K562 (cell line): ENCODE measurements around the gene RTL10. TPM values are rescaled to one million over a fixed set of nuclear protein-coding genes. Genes with fewer than 3 reads are reported as not detected.
A peak's percentile ranks its signal among the peaks of the same experiment; 100 is the strongest.

Experiments used
- CBFB ChIP-seq: sonication (generic); formaldehyde crosslinking; IDR thresholded peaks from 2 replicates; pipeline ENCODE4 v1.4.0; 2020; ENCODE audit warnings: mild to moderate bottlenecking, missing genetic modification reagents
- CEBPG ChIP-seq, 3 experiments: fragments of 200-800 bp in 1 of 3; sonication (Bioruptor generic) in 1 of 3; sonication (generic) in 1 of 3; formaldehyde crosslinking in 1 of 3; IDR thresholded peaks in 2 of 3; conservative IDR thresholded peaks in 1 of 3; 2 replicates each; pipeline versions ENCODE4 v1.6.1 to v1.8.0; 2016 to 2022; ENCODE audit warnings: missing compliant biosample characterization in 2 of 3, missing genetic modification characterization in 2 of 3, mild to moderate bottlenecking in 1 of 3, missing genetic modification reagents in 1 of 3
- HINFP ChIP-seq: fragments of 450-650 bp; conservative IDR thresholded peaks from 2 replicates; pipeline ENCODE4 v1.6.1; 2016; ENCODE audit warnings: missing genetic modification characterization, low read depth, mild to moderate bottlenecking, control low read depth, missing compliant biosample characterization
- HMGN3 ChIP-seq: IDR thresholded peaks from 2 replicates; pipeline ENCODE4 v1.6.1; 2011; ENCODE audit warnings: borderline replicate concordance, low read depth, mild to moderate bottlenecking, mixed read lengths, low read length; ENCODE audit not compliant: insufficient read length; ENCODE audit errors: extremely low read depth
- IFI16 ChIP-seq: fragments of 250-450 bp; sonication (Bioruptor Pico); IDR thresholded peaks from 2 replicates; pipeline ENCODE4 v2.1.2; 2022; ENCODE audit warnings: mild to moderate bottlenecking, inconsistent platforms
- NCOA1 ChIP-seq: fragments of 450-650 bp; IDR thresholded peaks from 2 replicates; pipeline ENCODE4 v1.6.1; 2016; ENCODE audit warnings: low read depth
- NR2C2 ChIP-seq, 2 experiments: fragments of 200-800 bp in 1 of 2; sonication (Bioruptor generic) in 1 of 2; sonication (generic) in 1 of 2; formaldehyde crosslinking in 1 of 2; IDR thresholded peaks; 2 replicates each; pipeline versions ENCODE4 v1.6.1 to v1.8.0; 2016 to 2022; ENCODE audit warnings: mild to moderate bottlenecking in 1 of 2, missing compliant biosample characterization in 1 of 2, missing genetic modification characterization in 1 of 2, missing genetic modification reagents in 1 of 2
- PHF8 ChIP-seq: fragments of 200-600 bp; sonication (generic); IDR thresholded peaks from 2 replicates; pipeline ENCODE4 v1.6.1; 2012; ENCODE audit warnings: mixed run types, mild to moderate bottlenecking, inconsistent platforms, low read length, moderate library complexity, borderline replicate concordance
- PHTF2 ChIP-seq: fragments of 250-450 bp; sonication (Bioruptor Pico); IDR thresholded peaks from 2 replicates; pipeline ENCODE4 v1.5.0; 2021; ENCODE audit warnings: mild to moderate bottlenecking
- RB1 ChIP-seq: fragments of 450-650 bp; IDR thresholded peaks from 2 replicates; pipeline ENCODE4 v1.6.1; 2017; ENCODE audit warnings: low read depth, mild to moderate bottlenecking
- RCOR1 ChIP-seq, 2 experiments: IDR thresholded peaks; 2 replicates each; pipeline ENCODE4 v1.6.1; 2012; ENCODE audit warnings: low read depth in 2 of 2, low read length in 2 of 2, borderline replicate concordance in 1 of 2, improper control_type of control experiment in 1 of 2
- SMARCB1 ChIP-seq: IDR thresholded peaks from 2 replicates; pipeline ENCODE4 v1.6.1; 2011; ENCODE audit warnings: improper control_type of control experiment, low read depth; ENCODE audit not compliant: insufficient read length
- SP1 ChIP-seq: sonication (generic); formaldehyde crosslinking; IDR thresholded peaks from 2 replicates; pipeline ENCODE4 v1.8.1; 2022; ENCODE audit warnings: mild to moderate bottlenecking, missing genetic modification reagents
- YBX1 ChIP-seq: fragments of 450-650 bp; IDR thresholded peaks from 2 replicates; pipeline ENCODE4 v1.7.1; 2016; ENCODE audit warnings: mild to moderate bottlenecking
- ZNF76 ChIP-seq: fragments of 250-450 bp; sonication (Bioruptor Pico); IDR thresholded peaks from 2 replicates; pipeline ENCODE4 v1.4.0; 2020; ENCODE audit warnings: mild to moderate bottlenecking, moderate library complexity, borderline replicate concordance
- ZNF77 ChIP-seq: fragments of 250-450 bp; sonication (Bioruptor Pico); IDR thresholded peaks from 2 replicates; pipeline ENCODE4 v1.5.0; 2020
- polyA plus RNA-seq, 8 experiments: library from polyadenylated mRNA; depleted of rRNA in 4 of 8; stranded (reverse) in 5 of 8; unstranded in 3 of 8; fragments of >200 nt; fragmentation: Nextera tagmentation in 2 of 8; fragmentation: Illumina TruSeq in 1 of 8; extraction: Ambion mirVana in 2 of 8; extraction: Trizol in 1 of 8; gene quantifications; 2 replicates each; pipeline versions ENCODE4 v1.2.1 to v1.2.3, GENCODE V29; 2011 to 2014; ENCODE audit warnings: inconsistent platforms in 1 of 8, missing spikeins in 1 of 8
- total RNA-seq, 7 experiments: library from RNA; depleted of rRNA in 6 of 7; stranded (reverse); fragments of >200 nt in 6 of 7; fragmentation: Illumina TruSeq in 2 of 7; extraction: Trizol in 2 of 7; gene quantifications; 2 replicates each; pipeline versions ENCODE4 v1.2.1 to v1.2.3, GENCODE V29; 2011 to 2021; ENCODE audit warnings: low replicate concordance in 1 of 7
- TF ChIP-seq, protein P1 (sequence below): fragments of 150-350 bp; conservative IDR thresholded peaks from 2 replicates; pipeline ENCODE4 v1.6.1; 2014; ENCODE audit warnings: low read length
- TF ChIP-seq, protein P2 (sequence below), 3 experiments: IDR thresholded peaks in 2 of 3; conservative IDR thresholded peaks in 1 of 3; 2 replicates each; pipeline ENCODE4 v1.5.1; 2011 to 2012; ENCODE audit warnings: low read length in 3 of 3, mild to moderate bottlenecking in 3 of 3, control low read depth in 2 of 3, improper control_type of control experiment in 1 of 3, inconsistent platforms in 1 of 3, low read depth in 1 of 3, mixed read lengths in 1 of 3, moderate library complexity in 1 of 3; ENCODE audit not compliant: insufficient read depth in 2 of 3

RTL10 gene
- total and polyA plus RNA-seq, 9 of the 15 experiments (the other 6 are each of a cell fraction or from before 2014, with no cell fraction given) = 19.8 to 75.5 (median 32.5) TPM

DNA sequence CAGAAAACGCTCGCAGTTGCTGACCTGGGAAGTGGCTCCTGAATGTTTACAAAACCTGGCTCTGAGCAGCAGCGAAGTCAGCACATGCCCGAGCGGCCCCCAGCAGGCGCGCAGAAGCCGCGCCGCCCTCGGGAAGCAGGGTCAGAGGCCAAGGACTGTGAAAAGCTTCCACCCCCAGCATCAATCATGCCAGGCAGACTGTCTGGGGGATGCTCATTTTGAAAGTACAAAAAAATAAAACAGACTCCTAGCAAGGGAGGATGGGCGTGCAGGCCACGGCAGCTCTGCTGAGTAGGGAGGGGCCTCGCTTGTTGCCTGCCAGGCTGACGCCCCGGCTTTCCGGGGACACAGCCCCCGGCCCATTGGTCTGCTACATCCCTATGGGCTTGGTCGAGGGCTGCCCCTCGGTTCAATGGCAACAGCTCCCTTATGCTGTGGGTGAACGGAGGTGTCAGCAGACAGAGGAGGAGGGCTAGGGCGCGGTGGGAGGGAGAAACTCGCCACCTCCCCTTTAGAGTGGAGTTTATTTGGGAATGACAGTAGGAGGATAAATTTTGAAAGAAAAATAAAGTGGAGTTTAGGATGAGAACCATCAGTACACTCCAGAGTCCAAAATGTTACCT, 37.7 kb upstream of the RTL10 start (continued):
- TF ChIP-seq, protein P1, sequence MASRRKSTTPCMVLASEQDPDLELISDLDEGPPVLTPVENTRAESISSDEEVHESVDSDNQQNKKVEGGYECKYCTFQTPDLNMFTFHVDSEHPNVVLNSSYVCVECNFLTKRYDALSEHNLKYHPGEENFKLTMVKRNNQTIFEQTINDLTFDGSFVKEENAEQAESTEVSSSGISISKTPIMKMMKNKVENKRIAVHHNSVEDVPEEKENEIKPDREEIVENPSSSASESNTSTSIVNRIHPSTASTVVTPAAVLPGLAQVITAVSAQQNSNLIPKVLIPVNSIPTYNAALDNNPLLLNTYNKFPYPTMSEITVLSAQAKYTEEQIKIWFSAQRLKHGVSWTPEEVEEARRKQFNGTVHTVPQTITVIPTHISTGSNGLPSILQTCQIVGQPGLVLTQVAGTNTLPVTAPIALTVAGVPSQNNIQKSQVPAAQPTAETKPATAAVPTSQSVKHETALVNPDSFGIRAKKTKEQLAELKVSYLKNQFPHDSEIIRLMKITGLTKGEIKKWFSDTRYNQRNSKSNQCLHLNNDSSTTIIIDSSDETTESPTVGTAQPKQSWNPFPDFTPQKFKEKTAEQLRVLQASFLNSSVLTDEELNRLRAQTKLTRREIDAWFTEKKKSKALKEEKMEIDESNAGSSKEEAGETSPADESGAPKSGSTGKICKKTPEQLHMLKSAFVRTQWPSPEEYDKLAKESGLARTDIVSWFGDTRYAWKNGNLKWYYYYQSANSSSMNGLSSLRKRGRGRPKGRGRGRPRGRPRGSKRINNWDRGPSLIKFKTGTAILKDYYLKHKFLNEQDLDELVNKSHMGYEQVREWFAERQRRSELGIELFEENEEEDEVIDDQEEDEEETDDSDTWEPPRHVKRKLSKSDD = no peak
- TF ChIP-seq NR2C2 (CRISPR knock-in tag; IDR thresholded peaks at IDR 0.05) (no peak), NR2C2 (tag; IDR thresholded peaks at IDR 0.05) (peak; percentile 88), YBX1 (no peak), SMARCB1 (peak; percentile 5), RB1 (0 out of 2 replicates have a peak, but pooled peaks have one; percentile 49), CBFB (CRISPR knock-in tag) (no peak), PHF8 (0 out of 2 replicates have a peak, but pooled peaks have one; percentile 5), HINFP (tag) (no peak), CEBPG (CRISPR knock-in tag; IDR thresholded peaks at IDR 0.05) (no peak), CEBPG (tag; conservative IDR thresholded peaks at IDR 0.05 in 1 of 2, IDR thresholded peaks at IDR 0.05 in 1 of 2) (no peak), HMGN3 (peak; percentile 66), PHTF2 (CRISPR knock-in tag) (no peak), RCOR1 (IDR thresholded peaks at IDR 0.05; ENCODE audit: borderline replicate concordance in 1 of 2, low read depth in 2 of 2, low read length in 2 of 2) (peak; percentile 38 to 51; a peak in 2 of 4 replicates), ZNF76 (CRISPR knock-in tag) (no peak), SP1 (no peak), NCOA1 (no peak; the same call in 1 of the 2 replicates), ZNF77 (CRISPR knock-in tag) (no peak), IFI16 (CRISPR knock-in tag) (no peak)
- TF ChIP-seq, protein P2, sequence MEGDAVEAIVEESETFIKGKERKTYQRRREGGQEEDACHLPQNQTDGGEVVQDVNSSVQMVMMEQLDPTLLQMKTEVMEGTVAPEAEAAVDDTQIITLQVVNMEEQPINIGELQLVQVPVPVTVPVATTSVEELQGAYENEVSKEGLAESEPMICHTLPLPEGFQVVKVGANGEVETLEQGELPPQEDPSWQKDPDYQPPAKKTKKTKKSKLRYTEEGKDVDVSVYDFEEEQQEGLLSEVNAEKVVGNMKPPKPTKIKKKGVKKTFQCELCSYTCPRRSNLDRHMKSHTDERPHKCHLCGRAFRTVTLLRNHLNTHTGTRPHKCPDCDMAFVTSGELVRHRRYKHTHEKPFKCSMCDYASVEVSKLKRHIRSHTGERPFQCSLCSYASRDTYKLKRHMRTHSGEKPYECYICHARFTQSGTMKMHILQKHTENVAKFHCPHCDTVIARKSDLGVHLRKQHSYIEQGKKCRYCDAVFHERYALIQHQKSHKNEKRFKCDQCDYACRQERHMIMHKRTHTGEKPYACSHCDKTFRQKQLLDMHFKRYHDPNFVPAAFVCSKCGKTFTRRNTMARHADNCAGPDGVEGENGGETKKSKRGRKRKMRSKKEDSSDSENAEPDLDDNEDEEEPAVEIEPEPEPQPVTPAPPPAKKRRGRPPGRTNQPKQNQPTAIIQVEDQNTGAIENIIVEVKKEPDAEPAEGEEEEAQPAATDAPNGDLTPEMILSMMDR (IDR thresholded peaks at IDR 0.05 in 2 of 3, conservative IDR thresholded peaks at IDR 0.05 in 1 of 3; ENCODE audit: insufficient read depth in 2 of 3, low read depth in 1 of 3, low read length in 3 of 3) = 0 out of 6 replicates have a peak, but pooled peaks of 1 of the 3 experiments have one; percentile 7
